ENCODE data around the gene SPON1. TPM values are rescaled to one million over a fixed set of nuclear protein-coding genes. Genes with fewer than 3 reads are reported as not detected.

SPON1 gene
- total and polyA plus RNA-seq, 12 donors: 2.7 to 116 (median 34.4) TPM

GRCh38 chr11:14225666-14226065 is 263.1 kb downstream of the SPON1 start:
- no peak for TF ChIP-seq POLR2A (IDR thresholded peaks at IDR 0.05)
- TF ChIP-seq, protein P1, sequence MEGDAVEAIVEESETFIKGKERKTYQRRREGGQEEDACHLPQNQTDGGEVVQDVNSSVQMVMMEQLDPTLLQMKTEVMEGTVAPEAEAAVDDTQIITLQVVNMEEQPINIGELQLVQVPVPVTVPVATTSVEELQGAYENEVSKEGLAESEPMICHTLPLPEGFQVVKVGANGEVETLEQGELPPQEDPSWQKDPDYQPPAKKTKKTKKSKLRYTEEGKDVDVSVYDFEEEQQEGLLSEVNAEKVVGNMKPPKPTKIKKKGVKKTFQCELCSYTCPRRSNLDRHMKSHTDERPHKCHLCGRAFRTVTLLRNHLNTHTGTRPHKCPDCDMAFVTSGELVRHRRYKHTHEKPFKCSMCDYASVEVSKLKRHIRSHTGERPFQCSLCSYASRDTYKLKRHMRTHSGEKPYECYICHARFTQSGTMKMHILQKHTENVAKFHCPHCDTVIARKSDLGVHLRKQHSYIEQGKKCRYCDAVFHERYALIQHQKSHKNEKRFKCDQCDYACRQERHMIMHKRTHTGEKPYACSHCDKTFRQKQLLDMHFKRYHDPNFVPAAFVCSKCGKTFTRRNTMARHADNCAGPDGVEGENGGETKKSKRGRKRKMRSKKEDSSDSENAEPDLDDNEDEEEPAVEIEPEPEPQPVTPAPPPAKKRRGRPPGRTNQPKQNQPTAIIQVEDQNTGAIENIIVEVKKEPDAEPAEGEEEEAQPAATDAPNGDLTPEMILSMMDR (IDR thresholded peaks at IDR 0.05): no peak
- Histone ChIP-seq H3K9me3 (replicated peaks in 1 of 3) (no peaks in the 10 kb centered on the region), H3K27ac (no peak overlapping the region), H3K4me3 (no peak overlapping the region), H3K36me3 (replicated peaks in 1 of 2) (no peaks in the 10 kb centered on the region), H3K27me3 (no peaks in the 10 kb centered on the region), H3K4me1 (replicated peaks in 1 of 2) (no peaks in the 10 kb centered on the region)
- DNase-seq: no peak
- 85 to 89% (median 87%) methylated on average over 4 of the region's 4 CpGs for WGBS, 4 donors
- intact Hi-C loops (cut with DNase I): no loop called here

DNA sequence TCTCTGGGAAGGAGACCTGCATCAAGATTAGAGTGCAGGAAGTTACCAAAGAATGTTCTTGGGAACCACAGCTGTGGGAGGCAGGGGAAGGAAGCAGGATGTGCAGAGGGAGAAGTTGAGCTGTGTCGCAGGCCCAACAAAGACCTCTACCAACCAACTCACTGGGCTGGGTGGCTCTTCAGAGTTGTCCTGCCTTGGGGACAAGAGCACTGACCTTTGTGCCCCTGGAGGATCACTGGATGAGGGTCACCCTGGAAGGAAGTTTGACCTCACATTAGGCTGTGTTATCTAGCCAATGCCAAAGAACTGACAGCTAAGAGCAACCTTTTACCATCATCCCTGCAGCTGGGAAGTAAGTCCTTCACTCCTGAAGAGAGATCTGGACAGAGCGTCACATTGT is 265.8 kb downstream of the SPON1 start:
- DNase-seq: no peak
- TF ChIP-seq POLR2A (IDR thresholded peaks at IDR 0.05): no peak
- TF ChIP-seq, protein P1 (IDR thresholded peaks at IDR 0.05): no peak
- intact Hi-C loops (cut with DNase I): no loop called here
- Histone ChIP-seq H3K36me3 (replicated peaks in 1 of 2) (no peaks in the 10 kb centered on the region), H3K27ac (no peak overlapping the region), H3K9me3 (replicated peaks in 1 of 3) (no peaks in the 10 kb centered on the region), H3K4me1 (replicated peaks in 1 of 2) (no peaks in the 10 kb centered on the region), H3K27me3 (no peaks in the 10 kb centered on the region), H3K4me3 (no peak overlapping the region)
- 82 to 100% (median 92%) methylated on average over 1 to 2 of the region's 2 CpGs for whole genome bisulfite sequencing, 4 donors

DNA sequence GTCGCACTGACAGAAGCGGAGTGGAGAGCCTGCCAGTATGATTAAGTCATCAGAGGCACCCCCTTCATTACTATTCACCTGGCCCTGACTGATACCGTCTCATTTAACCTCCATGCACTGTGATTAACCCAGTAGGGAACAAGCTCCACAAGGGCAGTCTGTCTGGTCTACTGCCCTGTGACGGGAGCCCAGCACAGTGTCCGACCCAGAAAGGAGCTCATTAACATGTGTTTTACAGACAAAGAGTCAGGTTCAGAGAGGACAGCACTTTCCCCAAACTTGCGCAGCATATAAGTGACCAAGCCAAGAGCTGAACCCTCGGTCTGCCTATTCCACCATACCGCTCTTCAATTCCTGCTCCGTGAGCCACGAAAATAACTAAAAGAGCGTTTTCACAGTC is 266.9 kb downstream of the SPON1 start:
- no peak for DNase-seq
- TF ChIP-seq, protein P1 (IDR thresholded peaks at IDR 0.05): no peak
- no peak for TF ChIP-seq POLR2A (IDR thresholded peaks at IDR 0.05)
- 46 to 74% (median 61%) methylated on average over 10 to 11 of the region's 11 CpGs for WGBS, 4 donors
- no peaks in the 10 kb centered on the region for H3K36me3 ChIP-seq (replicated peaks in 1 of 2)
- intact Hi-C loops (cut with DNase I): no loop called here
- H3K4me1 ChIP-seq (replicated peaks in 1 of 2): no peaks in the 10 kb centered on the region
- H3K27me3 ChIP-seq: no peaks in the 10 kb centered on the region
- no peaks in the 10 kb centered on the region for H3K9me3 ChIP-seq (replicated peaks in 1 of 3)
- H3K27ac ChIP-seq: no peak overlapping the region
- H3K4me3 ChIP-seq: no peak overlapping the region

DNA sequence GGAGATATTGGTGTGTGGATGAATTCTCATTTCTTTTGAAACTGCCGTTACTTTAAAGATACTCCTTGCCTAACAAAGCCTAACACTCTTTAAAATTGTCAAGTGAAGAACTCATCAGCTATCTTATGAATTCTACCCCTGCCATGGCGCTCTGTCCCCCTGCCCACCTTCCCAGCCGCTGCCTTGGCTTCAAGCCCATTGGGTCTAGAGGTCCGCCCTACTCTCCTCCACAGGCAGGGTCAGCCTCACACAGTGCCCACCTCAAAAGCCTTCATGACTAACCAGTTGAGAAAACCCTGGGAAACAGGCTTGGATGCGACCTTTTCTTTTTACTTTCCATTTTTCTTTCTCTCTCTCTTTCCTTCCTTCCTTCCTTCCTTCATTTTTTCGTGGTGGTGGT is 267.9 kb downstream of the SPON1 start:
- no peak for DNase-seq
- 65 to 71% (median 70%) methylated on average over 6 of the region's 6 CpGs for WGBS, 4 donors
- Histone ChIP-seq H3K9me3 (replicated peaks in 1 of 3) (no peaks in the 10 kb centered on the region), H3K36me3 (replicated peaks in 1 of 2) (no peaks in the 10 kb centered on the region), H3K4me1 (replicated peaks in 1 of 2) (no peaks in the 10 kb centered on the region), H3K27ac (no peak overlapping the region), H3K4me3 (no peak overlapping the region), H3K27me3 (no peaks in the 10 kb centered on the region)
- TF ChIP-seq POLR2A (IDR thresholded peaks at IDR 0.05): no peak
- TF ChIP-seq, protein P1 (IDR thresholded peaks at IDR 0.05): no peak
- intact Hi-C loops (cut with DNase I): no loop called here
